Activated CD4-positive, alpha-beta T cell treated with anti-CD3 and anti-CD28 coated beads for 1 hour (primary cell): ENCODE data around the gene GALNT16.
A peak's percentile ranks its signal among the peaks of the same experiment; 100 is the strongest.

Experiments
- DNase-seq: peaks from one replicate; pipeline ENCODE4 v3.0.0-alpha.2; 2020

GALNT16 gene

GRCh38 chr14:69346710-69347109 lies 86.8 kb downstream of the GALNT16 start:
- no peak for DNase-seq

- DNase-seq = no peak
Measured at GRCh38 chr14:69349091-69349777, 89.3 kb downstream of the GALNT16 start.

DNA sequence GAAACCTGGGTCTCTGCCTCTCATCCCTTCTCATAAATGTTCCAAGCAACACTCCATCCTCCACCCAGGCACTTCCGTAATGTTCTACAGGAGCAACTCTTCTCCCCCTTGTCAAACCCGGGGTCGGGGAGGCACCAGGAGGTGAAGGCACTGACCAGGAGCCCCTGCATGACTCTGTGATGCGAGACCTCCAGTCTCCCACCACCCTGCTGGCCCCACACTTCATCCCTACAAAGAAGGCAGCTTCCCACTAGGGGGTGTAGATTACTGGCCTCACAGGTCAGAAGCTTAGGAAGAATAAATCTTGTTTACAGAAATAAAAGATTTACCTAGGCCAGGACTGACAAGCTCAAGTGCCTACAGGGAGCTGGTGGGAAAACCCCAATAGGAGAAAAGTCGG lies 90.9 kb downstream of the GALNT16 start:
- no peak for DNase-seq

GRCh38 chr14:69351385-69351784 lies 91.4 kb downstream of the GALNT16 start:
- no peak for DNase-seq

DNA sequence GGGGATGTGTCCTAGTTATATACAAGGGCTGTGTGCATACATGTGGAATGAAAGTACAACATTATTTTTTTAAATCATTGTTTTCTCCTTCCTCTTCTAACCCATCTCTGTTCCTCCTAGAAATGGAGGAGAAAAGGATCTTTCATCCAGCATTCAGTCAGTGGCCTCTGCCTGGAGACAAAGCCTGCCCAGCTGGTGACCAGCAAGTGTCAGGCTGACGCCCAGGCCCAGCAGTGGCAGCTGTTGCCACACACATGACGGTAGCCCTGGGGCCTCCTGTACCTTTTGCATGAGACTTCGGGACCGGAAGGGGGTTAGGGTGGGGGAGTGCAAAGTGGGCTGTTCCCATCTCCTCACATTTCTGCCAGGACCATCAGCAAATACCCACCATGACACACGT lies 92.0 kb downstream of the GALNT16 start:
- no peak for DNase-seq

GRCh38 chr14:69353168-69353567 lies 93.2 kb downstream of the GALNT16 start:
- DNase-seq = no peak

DNA sequence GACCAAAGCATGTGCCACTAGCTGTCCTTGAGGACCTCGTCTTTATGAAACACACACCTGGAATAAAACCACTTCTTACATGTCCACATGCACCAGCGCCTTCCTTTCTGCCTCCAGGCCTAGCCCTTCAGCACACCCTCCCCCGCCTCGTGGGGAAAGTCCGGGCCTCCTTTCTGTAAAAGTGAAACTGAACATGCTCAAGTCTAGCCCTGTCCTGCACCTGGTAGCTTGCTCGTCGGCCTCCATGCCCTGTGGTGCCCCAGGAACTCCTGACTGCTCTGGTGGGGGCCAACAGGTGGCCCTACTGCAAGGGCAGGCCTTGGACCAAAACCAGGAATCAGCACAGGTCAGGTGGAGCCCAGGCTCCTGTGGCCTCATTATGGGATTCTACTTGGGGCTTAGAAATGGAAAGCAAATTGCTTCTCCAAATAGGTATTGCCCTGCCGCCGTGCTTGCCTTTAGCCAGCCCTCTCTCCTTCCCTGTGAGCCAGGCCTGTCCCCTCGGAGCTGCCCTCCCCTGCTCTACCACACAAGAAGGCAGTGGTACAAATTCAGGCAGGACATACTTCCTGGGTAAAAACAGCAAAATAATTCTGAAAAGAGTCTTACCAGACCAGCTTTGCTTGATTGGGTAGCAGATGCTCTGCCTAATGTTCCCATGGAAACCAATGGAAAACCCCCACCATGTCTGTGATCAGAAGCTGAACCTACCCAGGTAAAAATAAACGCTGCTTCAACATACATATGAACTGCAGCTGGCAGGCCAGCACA lies 94.6 kb downstream of the GALNT16 start:
- peak; percentile 49 for DNase-seq

- no peak for DNase-seq
Measured at GRCh38 chr14:69355154-69355597, 95.2 kb downstream of the GALNT16 start.

GRCh38 chr14:69355607-69356281 lies 95.8 kb downstream of the GALNT16 start:
- DNase-seq = no peak

DNA sequence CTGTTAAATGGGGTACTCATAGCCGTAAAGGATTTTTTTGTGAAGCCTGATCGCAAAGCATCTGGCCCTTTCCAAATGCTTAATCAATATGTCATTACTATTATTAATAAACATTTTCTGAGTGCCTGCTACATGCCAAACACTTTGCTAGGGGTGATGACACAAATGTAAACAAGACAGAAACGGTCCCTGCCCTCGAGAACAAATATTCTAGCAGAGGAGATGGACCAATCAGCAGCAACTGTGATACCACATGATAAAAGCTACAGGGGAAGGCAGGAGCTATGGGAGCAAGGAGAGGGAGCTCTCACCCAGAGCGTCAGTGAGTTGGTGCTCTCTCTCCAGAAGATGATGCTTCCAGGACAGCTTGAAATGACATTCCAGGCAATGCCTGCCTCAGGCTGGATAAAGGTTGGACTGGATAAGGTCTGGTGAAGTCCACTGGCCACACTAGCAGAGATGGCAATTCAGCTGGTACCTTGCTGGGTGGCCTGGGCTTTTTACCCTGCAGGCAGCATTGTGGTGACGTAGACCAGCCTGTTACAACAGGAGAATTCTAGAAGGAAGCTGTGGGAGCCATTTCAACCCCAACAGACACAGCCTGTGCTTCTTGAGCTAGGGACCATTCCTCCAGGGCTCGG lies 97.1 kb downstream of the GALNT16 start:
- DNase-seq = no peak

GRCh38 chr14:69357544-69358200 lies 97.7 kb downstream of the GALNT16 start:
- no peak for DNase-seq

- DNase-seq = no peak
Measured at GRCh38 chr14:69358233-69358963, 98.4 kb downstream of the GALNT16 start.

DNA sequence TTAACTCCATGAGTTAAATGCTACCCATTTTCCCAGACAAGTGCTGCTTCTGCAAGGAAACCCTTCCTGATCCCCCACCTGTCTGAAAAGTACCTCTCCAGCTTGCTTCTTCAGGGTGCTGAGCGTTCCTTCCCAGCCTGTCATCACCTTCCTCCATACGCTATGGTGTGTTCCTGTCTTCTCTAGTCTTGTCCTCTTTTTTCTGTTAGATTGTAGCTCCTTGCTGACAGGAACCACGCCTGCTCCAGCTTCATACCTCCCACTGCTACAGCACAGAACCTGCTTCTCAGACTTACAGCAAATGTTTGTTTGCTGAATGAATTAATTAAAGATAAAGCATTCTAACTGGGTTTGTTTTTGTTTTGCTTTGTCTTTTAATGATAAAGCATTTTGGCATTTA lies 99.0 kb downstream of the GALNT16 start:
- no peak for DNase-seq

DNA sequence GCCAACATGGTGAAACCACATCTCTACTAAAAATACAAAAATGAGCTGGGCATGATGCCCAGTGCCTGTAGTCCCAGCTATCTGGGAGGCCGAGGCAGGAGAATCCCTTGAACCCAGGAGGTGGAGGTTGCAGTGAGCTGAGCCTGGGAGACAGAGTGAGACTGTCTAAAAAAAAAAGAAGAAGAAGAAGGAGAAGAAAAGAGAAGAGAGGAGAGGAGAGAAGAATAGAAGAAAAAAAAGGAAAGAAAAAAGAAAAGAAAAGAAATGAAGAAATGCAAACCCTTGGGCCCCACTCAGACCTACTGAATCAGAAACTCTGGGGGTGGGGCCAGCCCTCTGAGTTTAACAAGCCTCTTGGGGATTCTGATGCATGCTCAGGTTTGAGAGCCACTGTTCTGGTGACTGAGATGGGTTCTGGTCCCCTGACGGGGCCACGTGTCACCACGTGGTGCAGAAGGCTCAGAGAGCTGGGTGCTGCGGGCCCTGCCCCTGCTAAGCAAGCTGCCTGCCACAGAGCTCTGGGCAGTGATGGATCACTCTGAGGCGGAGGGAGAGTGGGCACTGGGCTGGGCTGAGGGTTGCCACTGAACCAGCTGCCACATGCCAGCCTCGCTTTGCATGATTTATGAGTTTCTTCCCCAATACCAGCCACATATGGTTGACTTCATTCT lies 100.6 kb downstream of the GALNT16 start:
- no peak for DNase-seq

DNA sequence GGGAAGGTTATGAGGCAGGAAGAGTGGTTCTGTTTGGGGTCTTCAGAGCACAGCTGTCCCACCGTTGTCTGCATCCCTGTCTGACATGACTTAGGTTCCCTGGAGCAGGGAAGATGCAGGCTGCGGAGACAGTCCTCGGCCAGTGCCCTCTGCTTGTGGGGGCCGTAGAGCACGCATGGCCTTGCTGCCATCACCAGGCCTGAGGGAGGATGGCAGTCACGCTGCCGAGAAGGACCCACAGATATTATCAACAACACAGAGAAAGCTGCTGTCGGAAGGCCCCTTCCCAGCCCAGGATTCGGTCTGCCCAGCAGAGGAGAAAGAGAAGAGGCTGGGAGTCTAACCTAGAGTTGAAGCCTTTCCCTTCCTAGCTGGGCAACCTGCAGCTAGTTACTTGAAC lies 103.1 kb downstream of the GALNT16 start:
- no peak for DNase-seq

DNA sequence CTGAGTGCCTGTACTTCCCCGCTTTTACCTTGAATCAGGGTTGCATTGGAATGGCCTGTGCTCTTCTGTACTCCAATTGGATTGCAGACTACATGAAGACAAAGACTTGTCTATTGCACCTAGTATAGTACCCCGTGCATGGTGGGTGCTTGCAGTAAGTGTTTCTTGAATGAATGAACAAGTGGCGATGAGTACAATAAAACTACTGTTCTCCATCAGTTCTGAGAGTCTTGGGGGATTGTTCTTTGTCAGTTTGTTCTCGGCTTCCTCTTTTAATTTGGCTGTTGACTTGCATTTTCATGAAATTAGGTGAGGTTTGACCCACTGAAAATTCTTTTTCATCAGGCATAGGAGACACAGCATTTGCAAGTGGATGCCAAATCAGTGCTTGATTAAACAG lies 104.0 kb downstream of the GALNT16 start:
- no peak for DNase-seq

GRCh38 chr14:69364378-69364777 lies 104.4 kb downstream of the GALNT16 start:
- DNase-seq = no peak

GRCh38 chr14:69366069-69366468 lies 106.1 kb downstream of the GALNT16 start:
- DNase-seq = no peak

GRCh38 chr14:69366761-69367160 lies 106.8 kb downstream of the GALNT16 start:
- DNase-seq = no peak

DNA sequence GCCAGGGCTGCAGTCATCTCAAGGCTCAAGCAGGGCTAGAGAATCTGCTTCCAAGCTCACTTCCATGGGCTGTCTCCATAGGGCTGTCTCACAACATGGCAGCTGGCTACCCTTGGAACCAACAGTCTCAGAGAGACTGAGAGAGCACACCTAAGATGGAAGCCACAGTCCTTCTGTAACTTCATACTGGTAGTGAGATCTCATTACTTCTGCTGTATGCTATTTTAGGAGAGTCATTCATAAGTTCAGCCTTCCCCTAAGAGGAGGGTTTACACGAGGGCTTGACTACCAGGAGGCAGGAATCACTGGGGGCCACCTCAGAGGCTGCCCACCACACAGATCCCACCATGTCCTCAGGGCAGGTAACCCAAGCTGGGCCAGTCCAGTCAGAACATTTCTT lies 108.4 kb downstream of the GALNT16 start:
- no peak for DNase-seq

DNA sequence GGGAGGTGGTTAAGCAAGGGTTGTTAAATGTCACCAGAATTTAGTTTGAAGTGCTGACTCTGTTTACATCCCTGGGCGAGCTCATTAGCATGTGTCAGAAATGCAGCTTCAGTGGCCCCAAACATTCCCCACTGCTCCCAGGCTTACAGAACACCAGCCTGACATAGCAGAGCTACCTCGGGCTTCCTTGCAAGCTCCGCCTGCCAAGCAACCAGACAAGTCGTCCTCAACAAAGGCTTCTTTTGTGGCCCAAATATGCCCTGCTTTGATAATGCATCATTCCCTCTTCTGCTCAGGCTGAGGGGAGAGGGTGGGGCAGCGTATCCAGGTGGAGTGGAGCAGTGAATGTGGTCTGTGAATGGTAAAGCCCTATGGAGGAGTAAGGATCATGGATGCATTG lies 110.1 kb downstream of the GALNT16 start:
- no peak for DNase-seq

DNA sequence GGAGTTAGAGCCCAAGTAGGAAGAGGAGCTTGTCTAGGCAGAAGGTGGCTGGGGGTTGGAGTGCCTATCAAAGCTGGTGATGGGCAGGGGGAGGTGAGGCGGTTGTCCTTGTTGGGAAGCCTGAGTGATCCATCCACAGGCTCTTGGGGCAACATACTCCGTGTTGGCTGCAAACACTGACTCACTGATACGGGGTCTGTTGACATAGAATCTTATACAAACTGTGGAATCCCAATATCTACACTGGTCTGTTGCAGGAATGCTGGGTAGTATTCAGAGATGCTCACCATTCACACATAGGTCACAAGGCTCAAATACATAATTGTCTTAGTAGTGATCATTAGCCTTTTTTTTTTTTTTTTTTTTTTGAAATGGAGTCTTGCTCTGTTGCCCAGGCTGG lies 112.2 kb downstream of the GALNT16 start:
- no peak for DNase-seq
